Measurements from ENCODE around the gene LPO. TPM values are rescaled to one million over a fixed set of nuclear protein-coding genes. Genes with fewer than 3 reads are reported as not detected.

LPO gene
- polyA plus RNA-seq, 1 experiment, result not detected

DNA sequence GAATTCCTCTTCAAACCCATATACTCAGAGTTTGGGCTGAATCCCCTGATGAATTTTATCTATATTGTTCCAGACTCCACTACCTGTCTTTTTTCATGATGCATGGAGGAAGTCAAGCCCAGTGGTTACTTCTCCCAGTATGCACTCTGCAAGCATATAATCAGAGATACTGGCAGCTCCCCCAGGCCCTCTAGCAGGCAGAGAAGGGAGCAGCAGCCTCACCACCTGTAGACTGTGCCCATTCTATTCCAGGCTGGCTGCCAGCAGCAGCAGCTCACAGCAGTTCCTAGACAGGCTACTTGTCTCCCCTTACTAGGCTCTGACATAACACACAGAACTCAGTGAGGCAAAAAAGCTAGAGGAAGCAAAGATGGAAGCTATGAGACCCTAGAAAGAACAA, 22.7 kb upstream of the LPO start:
- ChIA-PET POLR2A (no interaction called here), CTCF (interaction anchor here (3.0 kb wide), 1 partner anchor 34 kb away, joined by 15 read pairs; no protein-coding TSS in a partner anchor)
- no peak for DNase-seq (ENCODE audit: low read depth, low spot score)
- Histone ChIP-seq H3K27me3 (ENCODE audit: control insufficient read depth, insufficient read depth, low read length) (no peaks in the 10 kb centered on the region), H3K9me3 (ENCODE audit: control insufficient read depth, insufficient read depth, low read length) (no peaks in the 10 kb centered on the region), H3K4me3 (ENCODE audit: low read depth, low read length) (no peak overlapping the region), H3K27ac (ENCODE audit: low read depth, low read length) (no peak overlapping the region)
- TF ChIP-seq, protein P1, sequence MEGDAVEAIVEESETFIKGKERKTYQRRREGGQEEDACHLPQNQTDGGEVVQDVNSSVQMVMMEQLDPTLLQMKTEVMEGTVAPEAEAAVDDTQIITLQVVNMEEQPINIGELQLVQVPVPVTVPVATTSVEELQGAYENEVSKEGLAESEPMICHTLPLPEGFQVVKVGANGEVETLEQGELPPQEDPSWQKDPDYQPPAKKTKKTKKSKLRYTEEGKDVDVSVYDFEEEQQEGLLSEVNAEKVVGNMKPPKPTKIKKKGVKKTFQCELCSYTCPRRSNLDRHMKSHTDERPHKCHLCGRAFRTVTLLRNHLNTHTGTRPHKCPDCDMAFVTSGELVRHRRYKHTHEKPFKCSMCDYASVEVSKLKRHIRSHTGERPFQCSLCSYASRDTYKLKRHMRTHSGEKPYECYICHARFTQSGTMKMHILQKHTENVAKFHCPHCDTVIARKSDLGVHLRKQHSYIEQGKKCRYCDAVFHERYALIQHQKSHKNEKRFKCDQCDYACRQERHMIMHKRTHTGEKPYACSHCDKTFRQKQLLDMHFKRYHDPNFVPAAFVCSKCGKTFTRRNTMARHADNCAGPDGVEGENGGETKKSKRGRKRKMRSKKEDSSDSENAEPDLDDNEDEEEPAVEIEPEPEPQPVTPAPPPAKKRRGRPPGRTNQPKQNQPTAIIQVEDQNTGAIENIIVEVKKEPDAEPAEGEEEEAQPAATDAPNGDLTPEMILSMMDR (IDR thresholded peaks at IDR 0.05; ENCODE audit: low read depth, low read length), result no peak

DNA sequence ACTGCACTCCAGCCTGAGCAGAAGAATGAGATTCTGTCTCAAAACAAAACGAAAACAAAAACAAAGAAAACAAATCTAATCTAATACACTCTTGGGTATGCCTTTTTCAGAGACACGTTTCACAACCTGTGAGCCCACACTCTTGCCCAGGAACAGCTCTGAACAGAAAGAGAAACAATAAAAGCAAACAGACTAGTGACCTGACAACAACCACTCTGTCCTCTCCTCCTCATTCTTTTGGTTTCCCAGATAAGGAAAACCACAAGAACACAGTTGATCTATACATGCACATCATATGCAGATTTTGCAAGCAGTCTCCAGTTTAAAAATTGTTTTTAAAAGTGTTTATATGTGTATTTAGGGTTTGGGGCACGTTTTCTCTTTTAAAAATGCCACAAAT, 20.6 kb upstream of the LPO start:
- no peak for DNase-seq (ENCODE audit: low read depth, low spot score)
- H3K9me3 ChIP-seq (ENCODE audit: control insufficient read depth, insufficient read depth, low read length), result no peaks in the 10 kb centered on the region
- H3K27me3 ChIP-seq (ENCODE audit: control insufficient read depth, insufficient read depth, low read length), result no peaks in the 10 kb centered on the region
- CTCF ChIA-PET, result interaction anchor here (1.7 kb wide), 1 partner anchor 17 kb away, joined by 6 read pairs; no protein-coding TSS in a partner anchor
- POLR2A ChIA-PET, result no interaction called here
- no peak overlapping the region for H3K4me3 ChIP-seq (ENCODE audit: low read depth, low read length)
- TF ChIP-seq, protein P1 (IDR thresholded peaks at IDR 0.05; ENCODE audit: low read depth, low read length), result no peak
- no peak overlapping the region for H3K27ac ChIP-seq (ENCODE audit: low read depth, low read length)

DNA sequence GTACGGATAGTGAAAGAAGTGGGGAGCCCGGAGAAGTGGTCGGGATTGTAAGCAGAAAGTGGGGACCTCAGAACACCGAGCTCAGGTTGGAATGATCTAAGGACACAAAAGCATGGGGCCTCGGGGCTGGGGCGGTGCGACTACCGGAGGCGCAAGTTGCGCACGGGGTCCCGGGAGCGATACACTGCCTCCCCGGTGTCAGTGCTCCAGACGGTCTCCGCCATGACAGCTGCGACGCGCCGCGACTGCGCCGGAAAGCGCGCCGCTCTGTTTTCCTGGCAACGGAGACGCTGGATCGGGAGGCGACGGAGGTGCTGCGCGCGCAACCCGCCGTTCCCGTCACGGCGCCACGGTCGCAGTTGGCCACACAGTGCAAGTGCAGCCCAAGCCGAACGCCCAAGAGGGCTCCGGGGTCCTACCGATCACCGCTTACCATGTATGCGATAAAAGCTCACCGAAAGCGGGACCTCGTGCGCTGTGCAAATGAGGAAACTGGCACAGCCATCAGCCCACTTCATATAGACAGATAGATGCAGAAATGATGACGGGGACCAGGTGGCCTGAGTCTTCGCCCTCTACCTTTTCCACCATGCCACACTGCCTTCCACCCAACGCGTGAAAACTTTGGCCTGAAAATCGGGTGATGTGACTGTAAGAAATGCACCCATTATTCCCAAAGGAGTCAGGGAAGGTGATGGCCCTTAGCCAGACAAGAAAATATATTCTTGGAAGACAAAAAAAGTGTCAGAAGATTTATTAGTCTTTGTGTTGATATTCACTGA, 19.2 kb upstream of the LPO start, which contains the start of gene MKS1:
Gene MKS1, minus strand, starts transcription at position 249 of the 782 bp plus-strand sequence. Its CDS starts 25 bp downstream, at position 224.
- Histone ChIP-seq H3K9me3 (ENCODE audit: control insufficient read depth, insufficient read depth, low read length) (no peaks in the 10 kb centered on the region), H3K27me3 (ENCODE audit: control insufficient read depth, insufficient read depth, low read length) (no peaks in the 10 kb centered on the region), H3K4me3 (ENCODE audit: low read depth, low read length) (peak within 1 kb of the TSS; percentile 97), H3K27ac (ENCODE audit: low read depth, low read length) (no peak within 1 kb of the TSS)
- POLR2A ChIA-PET, result interaction anchor here (1.0 to 1.1 kb wide), 3 partner anchors 133 to 406 kb away, joined by 3 read pairs; partner anchors contain the start of genes DYNLL2 and SUPT4H1
- peak; percentile 71 for DNase-seq (ENCODE audit: low read depth, low spot score)
- TF ChIP-seq, protein P1 (IDR thresholded peaks at IDR 0.05; ENCODE audit: low read depth, low read length), result peak; percentile 57
- CTCF ChIA-PET, result interaction anchor here (0.9 to 2.1 kb wide), 7 partner anchors 13 to 287 kb away, joined by 3 to 14 read pairs (median 4); partner anchors contain the start of gene LPO

- ChIA-PET CTCF (interaction anchor here (0.9 to 2.1 kb wide), 6 partner anchors 13 to 286 kb away, joined by 3 to 14 read pairs (median 4); partner anchors contain the start of gene LPO), POLR2A (interaction anchor here (1.0 to 1.1 kb wide), 2 partner anchors 132 to 137 kb away, joined by 3 read pairs; partner anchors contain the start of genes DYNLL2 and SUPT4H1)
- no peak for DNase-seq (ENCODE audit: low read depth, low spot score)
Observed at GRCh38 chr17:58219789-58220183, 18.6 kb upstream of the LPO start.

More at GRCh38 chr17:58219789-58220183, 18.6 kb upstream of the LPO start:
- no peaks in the 10 kb centered on the region for H3K27me3 ChIP-seq (ENCODE audit: control insufficient read depth, insufficient read depth, low read length)
- no peaks in the 10 kb centered on the region for H3K9me3 ChIP-seq (ENCODE audit: control insufficient read depth, insufficient read depth, low read length)
- H3K27ac ChIP-seq (ENCODE audit: low read depth, low read length), result no peak overlapping the region
- TF ChIP-seq, protein P1 (IDR thresholded peaks at IDR 0.05; ENCODE audit: low read depth, low read length), result no peak
- H3K4me3 ChIP-seq (ENCODE audit: low read depth, low read length), result no peak overlapping the region

All from AG04450 (cell line).